H1 (cell line): ENCODE measurements around the gene S100A4. TPM values are rescaled to one million over a fixed set of nuclear protein-coding genes. Genes with fewer than 3 reads are reported as not detected.

Experiments
- CTCF ChIA-PET: fragments of 300-600 bp; sonication (Branson Sonifier 250); formaldehyde crosslinking; loops from one replicate; lab custom pipeline; 2021; ENCODE audit not compliant: partially characterized antibody; lab: Charles Lee
- POLR2A ChIA-PET: fragments of 300-600 bp; sonication (Branson Sonifier 250); formaldehyde crosslinking; loops from one replicate; lab custom pipeline; 2021; ENCODE audit warnings: inconsistent platforms; ENCODE audit not compliant: partially characterized antibody; lab: Charles Lee
- DNase-seq, 2 experiments: peaks; one replicate each; pipeline versions ENCODE4 v3.0.0 to v3.0.0-alpha.2; 2010 to 2022; ENCODE audit warnings: low spot score in 2 of 2, low read depth in 1 of 2, mixed read lengths in 1 of 2
- FAIRE-seq: peaks from 2 replicates; lab custom pipeline; 2011; peaks lifted over from hg19 to GRCh38; lab: Jason Lieb, UNC
- H2AFZ ChIP-seq: 2 replicates; pipeline ENCODE4 v1.8.1; 2012; ENCODE audit warnings: low read length, inconsistent platforms
- H2AK5ac ChIP-seq: 2 replicates; pipeline ENCODE4 v1.6.1; 2013; ENCODE audit warnings: low read depth, low read length
- H2BK120ac ChIP-seq: replicated peaks from 2 replicates; pipeline ENCODE3; 2013; ENCODE audit warnings: low read depth, low read length, inconsistent platforms
- H2BK12ac ChIP-seq: 2 replicates; pipeline ENCODE4 v1.6.1; 2013; ENCODE audit warnings: low read depth, low read length
- H2BK15ac ChIP-seq: 2 replicates; pipeline ENCODE4 v1.6.1; 2013; ENCODE audit warnings: low read length
- H2BK20ac ChIP-seq: 2 replicates; pipeline ENCODE4 v1.6.1; 2013; ENCODE audit warnings: low read length
- H2BK5ac ChIP-seq: 2 replicates; pipeline ENCODE4 v1.6.1; 2013; ENCODE audit warnings: low read depth, low read length
- H3K14ac ChIP-seq: 2 replicates; pipeline ENCODE4 v1.6.1; 2013; ENCODE audit warnings: inconsistent platforms; ENCODE audit not compliant: insufficient read length
- H3K18ac ChIP-seq: 2 replicates; pipeline ENCODE4 v1.6.1; 2013; ENCODE audit warnings: low read length; ENCODE audit errors: extremely low read depth
- H3K23ac ChIP-seq: 2 replicates; pipeline ENCODE4 v1.6.1; 2013; ENCODE audit warnings: inconsistent platforms; ENCODE audit not compliant: insufficient read length
- H3K23me2 ChIP-seq: 2 replicates; pipeline ENCODE4 v1.6.1; 2013; ENCODE audit warnings: low read depth, low read length
- H3K27ac ChIP-seq: 2 replicates; pipeline ENCODE4 v1.6.1; 2011; ENCODE audit warnings: low read depth, low read length, inconsistent platforms
- H3K27me3 ChIP-seq, 4 experiments: replicated peaks in 1 of 4; 1 replicate in 1 of 4; 2 replicates in 3 of 4; pipeline versions ENCODE4 v1.6.1 to v1.8.1; 2011 to 2013; ENCODE audit warnings: low read length in 3 of 4, mild to moderate bottlenecking in 3 of 4, inconsistent platforms in 2 of 4, mixed read lengths in 2 of 4, moderate library complexity in 1 of 4; ENCODE audit not compliant: control insufficient read depth in 3 of 4, insufficient read depth in 3 of 4; ENCODE audit errors: extremely low read depth in 1 of 4
- H3K36me3 ChIP-seq, 4 experiments: 2 replicates each; pipeline versions ENCODE4 v1.6.1 to v1.8.1; 2011 to 2013; ENCODE audit warnings: mild to moderate bottlenecking in 4 of 4, low read length in 3 of 4, moderate library complexity in 2 of 4, control low read depth in 1 of 4, inconsistent platforms in 1 of 4; ENCODE audit not compliant: insufficient read depth in 4 of 4, control insufficient read depth in 2 of 4
- H3K4ac ChIP-seq: replicated peaks from 2 replicates; pipeline ENCODE3; 2013; ENCODE audit warnings: low read length, low read depth, mixed read lengths, inconsistent platforms; ENCODE audit not compliant: insufficient read length
- H3K4me1 ChIP-seq, 4 experiments: replicated peaks in 1 of 4; 1 replicate in 1 of 4; 2 replicates in 3 of 4; pipeline versions ENCODE4 v1.6.1 to v1.8.1; 2011 to 2013; ENCODE audit warnings: low read length in 3 of 4, inconsistent platforms in 2 of 4, mixed read lengths in 1 of 4; ENCODE audit not compliant: insufficient read depth in 4 of 4, control insufficient read depth in 3 of 4
- H3K4me2 ChIP-seq, 2 experiments: 2 replicates each; pipeline versions ENCODE4 v1.6.1 to v1.8.1; 2011 to 2013; ENCODE audit warnings: low read depth in 2 of 2, low read length in 2 of 2, control low read depth in 1 of 2, inconsistent platforms in 1 of 2, mild to moderate bottlenecking in 1 of 2; ENCODE audit not compliant: insufficient read depth in 1 of 2
- H3K4me3 ChIP-seq, 4 experiments: fragments of 200-600, 300-600 bp in 1 of 4; sonication (generic), shearing (Covaris generic), sonication (Bioruptor Twin) in 1 of 4; 2 replicates each; pipeline versions ENCODE4 v1.5.1 to v1.8.1; 2011 to 2016; ENCODE audit warnings: low read length in 4 of 4, low read depth in 3 of 4, control low read depth in 2 of 4, inconsistent platforms in 2 of 4, mild to moderate bottlenecking in 2 of 4, mixed read lengths in 1 of 4, moderate library complexity in 1 of 4; ENCODE audit not compliant: insufficient read depth in 2 of 4; ENCODE audit errors: extremely low read depth in 1 of 4
- H3K56ac ChIP-seq: replicated peaks from 2 replicates; pipeline ENCODE3; 2013; ENCODE audit warnings: low read depth, mild to moderate bottlenecking, mixed read lengths, low read length, inconsistent platforms; ENCODE audit not compliant: insufficient read length
- H3K79me1 ChIP-seq: 2 replicates; pipeline ENCODE4 v1.6.1; 2013; ENCODE audit warnings: low read depth, low read length, control low read depth
- H3K79me2 ChIP-seq, 2 experiments: 2 replicates each; pipeline versions ENCODE4 v1.6.1 to v1.8.1; 2012 to 2013; ENCODE audit warnings: low read length in 2 of 2, mild to moderate bottlenecking in 2 of 2, inconsistent platforms in 1 of 2; ENCODE audit not compliant: insufficient read depth in 2 of 2, control insufficient read depth in 1 of 2
- H3K9ac ChIP-seq, 4 experiments: replicated peaks in 1 of 4; 1 replicate in 1 of 4; 2 replicates in 3 of 4; pipeline versions ENCODE4 v1.6.1 to v1.8.1; 2011 to 2013; ENCODE audit warnings: low read depth in 3 of 4, low read length in 3 of 4, control low read depth in 2 of 4, mild to moderate bottlenecking in 2 of 4, moderate library complexity in 2 of 4, inconsistent platforms in 1 of 4; ENCODE audit errors: extremely low read depth in 1 of 4
- H3K9me3 ChIP-seq, 2 experiments: 2 replicates each; pipeline versions ENCODE4 v1.6.1 to v1.8.1; 2012 to 2013; ENCODE audit warnings: mild to moderate bottlenecking in 2 of 2, moderate library complexity in 2 of 2, control low read depth in 1 of 2, inconsistent platforms in 1 of 2, low read depth in 1 of 2, low read length in 1 of 2, mixed read lengths in 1 of 2; ENCODE audit not compliant: insufficient read depth in 2 of 2
- H4K20me1 ChIP-seq, 2 experiments: replicated peaks in 1 of 2; 2 replicates each; pipeline versions ENCODE3 to v1.8.1; 2011 to 2013; ENCODE audit warnings: inconsistent platforms in 2 of 2, low read length in 2 of 2, mild to moderate bottlenecking in 1 of 2; ENCODE audit not compliant: insufficient read depth in 2 of 2, control insufficient read depth in 1 of 2
- H4K5ac ChIP-seq: 2 replicates; pipeline ENCODE4 v1.6.1; 2013; ENCODE audit warnings: low read length, low read depth, mixed read lengths, inconsistent platforms; ENCODE audit not compliant: insufficient read length
- H4K8ac ChIP-seq: 2 replicates; pipeline ENCODE4 v1.8.0; 2013; ENCODE audit warnings: mild to moderate bottlenecking, moderate library complexity, low read length, inconsistent platforms; ENCODE audit not compliant: insufficient read depth; ENCODE audit errors: extremely low read depth
- H4K91ac ChIP-seq: replicated peaks from 2 replicates; pipeline ENCODE3; 2013; ENCODE audit warnings: low read length, mixed read lengths, inconsistent platforms; ENCODE audit not compliant: insufficient read length
- GABPA ChIP-seq: IDR thresholded peaks from 2 replicates; pipeline ENCODE4 v1.6.1; 2011; ENCODE audit warnings: mild to moderate bottlenecking, low read length, moderate library complexity, borderline replicate concordance; ENCODE audit not compliant: insufficient read depth
- WGBS, 2 experiments: shearing (Covaris generic) in 1 of 2; methylation state at CpG; one replicate each; pipeline versions ENCODE4 v1.1.6 to v1.1.7; 2013 to 2015; ENCODE audit warnings: low lambda C conversion rate in 2 of 2, mixed read lengths in 2 of 2, inconsistent platforms in 1 of 2, low coverage in 1 of 2, missing lambda C conversion rate in 1 of 2; ENCODE audit not compliant: insufficient replicate concordance in 2 of 2, insufficient coverage in 1 of 2, insufficient read length in 1 of 2; ENCODE audit errors: extremely low coverage in 1 of 2, missing lambda C conversion rate in 1 of 2; 5-methylcytosine and 5-hydroxymethylcytosine counted together
- polyA plus RNA-seq, 7 experiments: library from polyadenylated mRNA; depleted of rRNA in 3 of 7; stranded (reverse) in 5 of 7; unstranded in 2 of 7; fragments of >200 nt in 5 of 7; fragments of 200-250 nt in 2 of 7; gene quantifications; 1 replicate in 5 of 7; 2 replicates in 1 of 7; 4 replicates in 1 of 7; pipeline versions ENCODE4 v1.2.1 to v1.2.3, GENCODE V29; 2011 to 2013; ENCODE audit warnings: missing spikeins in 2 of 7, mixed read lengths in 2 of 7
- total RNA-seq: library from RNA; stranded (reverse); fragmentation: NEBNext Ultra II Directional; extraction: Animal tissue kit (Norgen Biotek cat#: 25700); gene quantifications from 2 replicates; pipeline ENCODE4 v1.2.1, GENCODE V29; 2021

Gene S100A4
- total and polyA plus RNA-seq, 2 of the 8 experiments (the other 6 are each of a cell fraction or from before 2014, with no cell fraction given) = 36.3 to 85.4 TPM

GRCh38 chr1:153546371-153546770 is 765 bp upstream of the S100A4 start:
- FAIRE-seq = no peak
- Histone ChIP-seq H3K4ac (no peak overlapping the region), H3K36me3 (no peaks in the 10 kb centered on the region), H4K20me1 (no peaks in the 10 kb centered on the region), H3K79me2 (no peaks in the 10 kb centered on the region), H2AFZ (no peak overlapping the region), H2BK20ac (no peak overlapping the region), H3K4me3 (no peak overlapping the region), H3K27ac (no peak overlapping the region), H3K18ac (no peak overlapping the region), H3K79me1 (no peaks in the 10 kb centered on the region), H3K14ac (no peak overlapping the region), H4K5ac (no peak overlapping the region), H2BK120ac (no peak overlapping the region), H3K9me3 (no peaks in the 10 kb centered on the region), H3K27me3 (no peaks in the 10 kb centered on the region; a peak in 2 of 7 replicates), H3K56ac (no peak overlapping the region), H3K4me1 (peaks cover 4 to 35% (median 21%) of the 10 kb centered on the region in 4 experiments), H3K4me2 (no peak overlapping the region), H4K8ac (no peak overlapping the region), H3K9ac (no peak overlapping the region), H4K91ac (no peak overlapping the region), H2BK12ac (0 out of 2 replicates have a peak overlapping the region, but pooled peaks have one; percentile 99), H3K23me2 (peaks cover 6% of the 10 kb centered on the region), H2AK5ac (no peak overlapping the region), H3K23ac (no peak overlapping the region), H2BK5ac (peak overlapping the region; percentile 98; the same call in 1 of the 2 replicates), H2BK15ac (peak overlapping the region; percentile 83; the same call in 1 of the 2 replicates)
- DNase-seq = no peak
- ChIA-PET CTCF (interaction anchor here (1.0 to 12.9 kb wide), 7 partner anchors 9 to 81 kb away, joined by 3 to 165 read pairs (median 10); partner anchors contain the start of genes S100A1, S100A13, S100A5 and S100A6), POLR2A (interaction anchor here (0.9 kb wide), 1 partner anchor 11 kb away, joined by 3 read pairs; no protein-coding TSS in a partner anchor)
- WGBS, 2 experiments = 92% methylated on average over 8 of the region's 8 CpGs; no CpG with 5 or more reads in 1 of the 2 experiments
- TF ChIP-seq GABPA = no peak
